Heart left ventricle (tissue), 13 donors: Measurements from ENCODE around the gene CAST.

ENCODE experiments used
- CTCF ChIP-seq, 12 donors: fragments of 200-600 bp; sonication (generic) in 4 of 12; IDR thresholded peaks; one replicate each; pipeline versions ENCODE4 v1.5.0 to v1.8.0; 2018 to 2022; ENCODE audit warnings: antibody characterized with exemption in 12 of 12, mild to moderate bottlenecking in 5 of 12
- POLR2A ChIP-seq, 2 donors: fragments of 450-650 bp; IDR thresholded peaks; one replicate each; pipeline ENCODE4 v1.6.1; 2017; ENCODE audit warnings: antibody characterized with exemption in 2 of 2, mild to moderate bottlenecking in 2 of 2, moderate library complexity in 2 of 2
- donor health status: ischemic (EF 13 %, LVEDD 7.1; RV severe dilation, severe dysfunction).
- donor health status: DM: no; HTN: yes; CAD: no.
- donor health status: DM: no; HTN: no; CAD: no.
- donor health status: ischemic (EF 25% LVEDD 6.9; RV normal size, moderate dysfunction).
- donor health status: ischemic (EF 25% LVEDD 5.7; RV mildly dilated, moderate dysfunction).
- donor health status: ischemic (EF 35%, LVEDD 5.7; RV mildly dilated, moderate dysfunction).
- donor health status: nonischemic (EF 11% LVEDD 7.7; RV severe dilation, severe dysfunction).
- donor health status: DM: yes; HTN: yes; CAD: no.
- donor health status: PGD.
- donor health status: ischemic (EF 29% LVEDD 5.4; RV normal size, mild dysfunction).
- donor health status: nonischemic (EF 23%, LVEDD 6.1; RV moderate dilation, normal function).

GRCh38 chr5:96714450-96714849, 52.3 kb downstream of the CAST start:
- no peak for TF ChIP-seq CTCF (IDR thresholded peaks at IDR 0.05)
- no peak for TF ChIP-seq POLR2A (IDR thresholded peaks at IDR 0.05)
